Colon (tissue), 2 donors: ENCODE data around the gene MOCOS.
"Not testable (repeated sequence)": the region's sequence is repeated elsewhere in the genome, so short reads cannot be mapped to it uniquely, and the experiment has no call there.

Experiments
- FAIRE-seq: peaks from 2 replicates; lab custom pipeline; 2012; peaks lifted over from hg19 to GRCh38; lab: Jason Lieb, UNC
- donor health status: control.
- donor health status: control.

The MOCOS gene

GRCh38 chr18:36201765-36202164 lies 14.5 kb downstream of the MOCOS start:
- FAIRE-seq = no peak

- FAIRE-seq = no peak
Observed at GRCh38 chr18:36203360-36203895, 16.1 kb downstream of the MOCOS start.

- FAIRE-seq = no peak
Observed at GRCh38 chr18:36205166-36205565, 17.9 kb downstream of the MOCOS start.

- no peak for FAIRE-seq
Observed at GRCh38 chr18:36207303-36207702, 20.0 kb downstream of the MOCOS start.

- FAIRE-seq = not testable (repeated sequence)
Observed at GRCh38 chr18:36207969-36208368, 20.7 kb downstream of the MOCOS start.

- FAIRE-seq = no peak
Observed at GRCh38 chr18:36211612-36212065, 24.3 kb downstream of the MOCOS start.

GRCh38 chr18:36212301-36213171 lies 25.2 kb downstream of the MOCOS start:
- no peak for FAIRE-seq

GRCh38 chr18:36214811-36215210 lies 27.5 kb downstream of the MOCOS start:
- no peak for FAIRE-seq

- FAIRE-seq = no peak
Observed at GRCh38 chr18:36215577-36215976, 28.3 kb downstream of the MOCOS start.

GRCh38 chr18:36217348-36217747 lies 30.1 kb downstream of the MOCOS start:
- no peak for FAIRE-seq

- FAIRE-seq = no peak
Observed at GRCh38 chr18:36229188-36229587, 41.9 kb downstream of the MOCOS start.

GRCh38 chr18:36240510-36240909 lies 53.2 kb downstream of the MOCOS start:
- FAIRE-seq = not testable (repeated sequence)

- FAIRE-seq = no peak
Observed at GRCh38 chr18:36241831-36242230, 54.5 kb downstream of the MOCOS start.

GRCh38 chr18:36247036-36247435 lies 59.7 kb downstream of the MOCOS start:
- FAIRE-seq = no peak

- FAIRE-seq = no peak
Observed at GRCh38 chr18:36249392-36249791, 62.1 kb downstream of the MOCOS start.

- FAIRE-seq = no peak
Observed at GRCh38 chr18:36250827-36251226, 63.5 kb downstream of the MOCOS start.

- FAIRE-seq = no peak
Observed at GRCh38 chr18:36255072-36255698, 67.9 kb downstream of the MOCOS start.

- FAIRE-seq = no peak
Observed at GRCh38 chr18:36256094-36256493, 68.8 kb downstream of the MOCOS start.

GRCh38 chr18:36262971-36263370 lies 75.7 kb downstream of the MOCOS start:
- no peak for FAIRE-seq

GRCh38 chr18:36264283-36264682 lies 77.0 kb downstream of the MOCOS start:
- FAIRE-seq = no peak

- no peak for FAIRE-seq
Observed at GRCh38 chr18:36265015-36265414, 77.7 kb downstream of the MOCOS start.

GRCh38 chr18:36269157-36269556 lies 81.9 kb downstream of the MOCOS start:
- no peak for FAIRE-seq

GRCh38 chr18:36271153-36271552 lies 83.9 kb downstream of the MOCOS start:
- no peak for FAIRE-seq
